ENCODE measurements around the gene HTRA3.
"Not testable (repeated sequence)": the region's sequence is repeated elsewhere in the genome, so short reads cannot be mapped to it uniquely, and the experiment has no call there.

Gene HTRA3

DNA sequence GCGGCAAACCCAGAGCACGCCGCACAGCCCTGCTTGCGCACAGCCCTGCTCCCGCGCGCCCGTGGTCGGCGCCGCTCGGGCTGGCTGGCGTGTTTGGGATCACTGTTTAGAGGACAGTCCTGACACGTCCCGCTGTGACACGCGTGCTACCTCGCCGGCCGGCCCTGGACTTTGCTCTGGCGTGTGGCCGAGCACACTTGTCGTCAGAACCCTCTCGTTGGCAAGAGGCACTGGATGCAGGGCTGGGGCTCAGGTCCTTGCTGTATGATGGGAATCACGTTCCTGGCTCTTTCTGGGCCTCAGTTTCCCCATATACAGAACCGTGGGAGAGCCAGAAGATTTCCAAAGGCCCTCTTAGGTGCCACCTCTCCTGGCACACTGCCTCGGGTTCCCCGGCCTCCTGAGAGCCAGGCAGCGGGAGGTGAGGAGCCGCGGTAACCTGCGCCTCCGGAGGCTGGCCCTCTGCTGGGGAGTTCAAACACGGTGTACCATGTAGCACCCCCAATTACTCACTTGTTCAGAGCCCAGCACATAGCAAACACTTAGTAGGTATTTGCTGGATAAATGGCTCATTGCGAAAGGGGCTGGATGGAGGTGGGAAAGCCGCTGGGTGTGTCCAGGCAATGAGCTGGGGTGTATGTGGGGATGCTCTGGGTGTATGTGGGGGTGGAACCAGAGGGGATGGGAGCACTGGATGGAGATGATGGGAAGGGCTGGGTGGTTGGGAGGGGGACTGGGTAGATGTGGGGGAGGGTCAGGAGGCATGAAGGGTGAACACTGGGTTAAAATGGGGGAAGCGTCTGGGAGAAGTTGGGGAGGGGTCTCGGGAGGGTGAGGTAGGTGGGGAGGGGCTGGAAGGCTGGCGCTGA lies 76.6 kb downstream of the HTRA3 start:
- DNase-seq, result no peak
- H3K27ac ChIP-seq, result no peak overlapping the region
- in situ Hi-C loops (cut with HindIII; ENCODE audit: low pct_ligation_motif_present, low sequenced_read_pairs), result no loop called here
- no peak overlapping the region for H3K4me3 ChIP-seq (ENCODE audit: low read depth, low read length)
- H3K36me3 ChIP-seq (replicated peaks), result no peaks in the 10 kb centered on the region
- TF ChIP-seq, protein P1, sequence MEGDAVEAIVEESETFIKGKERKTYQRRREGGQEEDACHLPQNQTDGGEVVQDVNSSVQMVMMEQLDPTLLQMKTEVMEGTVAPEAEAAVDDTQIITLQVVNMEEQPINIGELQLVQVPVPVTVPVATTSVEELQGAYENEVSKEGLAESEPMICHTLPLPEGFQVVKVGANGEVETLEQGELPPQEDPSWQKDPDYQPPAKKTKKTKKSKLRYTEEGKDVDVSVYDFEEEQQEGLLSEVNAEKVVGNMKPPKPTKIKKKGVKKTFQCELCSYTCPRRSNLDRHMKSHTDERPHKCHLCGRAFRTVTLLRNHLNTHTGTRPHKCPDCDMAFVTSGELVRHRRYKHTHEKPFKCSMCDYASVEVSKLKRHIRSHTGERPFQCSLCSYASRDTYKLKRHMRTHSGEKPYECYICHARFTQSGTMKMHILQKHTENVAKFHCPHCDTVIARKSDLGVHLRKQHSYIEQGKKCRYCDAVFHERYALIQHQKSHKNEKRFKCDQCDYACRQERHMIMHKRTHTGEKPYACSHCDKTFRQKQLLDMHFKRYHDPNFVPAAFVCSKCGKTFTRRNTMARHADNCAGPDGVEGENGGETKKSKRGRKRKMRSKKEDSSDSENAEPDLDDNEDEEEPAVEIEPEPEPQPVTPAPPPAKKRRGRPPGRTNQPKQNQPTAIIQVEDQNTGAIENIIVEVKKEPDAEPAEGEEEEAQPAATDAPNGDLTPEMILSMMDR (IDR thresholded peaks at IDR 0.05; ENCODE audit: low read depth, low read length, missing control alignments), result no peak
- H3K27me3 ChIP-seq (replicated peaks), result no peaks in the 10 kb centered on the region

DNA sequence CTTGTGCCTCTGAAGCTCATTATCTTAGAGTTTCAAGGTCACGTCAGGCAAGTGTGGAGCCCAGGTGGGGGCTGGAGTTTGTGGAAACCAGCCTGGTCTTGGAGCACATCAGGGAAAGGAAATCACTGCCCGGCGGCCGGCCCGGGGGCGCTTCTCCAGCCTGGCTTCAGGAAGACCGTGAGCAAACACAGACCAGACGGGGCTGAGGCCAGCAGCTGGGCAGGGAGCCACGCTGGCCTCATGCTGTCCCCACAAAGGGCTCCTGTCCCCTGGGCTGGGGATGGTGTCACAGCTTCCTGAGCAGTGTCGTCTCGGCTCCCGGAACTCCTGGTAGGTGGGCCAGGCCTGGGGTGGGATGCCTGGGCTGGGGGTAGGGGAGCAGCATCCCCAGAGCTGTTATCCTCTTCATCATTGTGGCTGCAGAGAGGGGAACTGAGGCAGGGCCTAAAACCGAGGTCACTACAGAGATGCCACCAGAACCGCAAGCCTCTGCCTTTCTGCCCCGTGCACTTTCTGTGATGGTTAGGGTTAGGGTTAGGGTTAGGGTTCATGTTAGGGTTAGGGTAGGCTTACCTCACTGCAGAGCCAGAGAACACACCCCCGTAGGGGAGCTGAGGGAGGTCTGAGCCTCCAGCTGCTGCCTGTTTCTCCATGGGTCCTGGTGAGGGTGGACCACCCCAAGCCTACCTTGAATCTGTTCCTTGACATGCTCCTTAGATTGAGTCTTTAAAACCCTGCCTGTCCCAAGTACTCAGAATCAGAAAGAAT lies 77.5 kb downstream of the HTRA3 start:
- Histone ChIP-seq H3K27ac (no peak overlapping the region), H3K36me3 (replicated peaks) (no peaks in the 10 kb centered on the region), H3K27me3 (replicated peaks) (no peaks in the 10 kb centered on the region), H3K4me3 (ENCODE audit: low read depth, low read length) (no peak overlapping the region)
- in situ Hi-C loops (cut with HindIII; ENCODE audit: low pct_ligation_motif_present, low sequenced_read_pairs), result no loop called here
- TF ChIP-seq, protein P1 (IDR thresholded peaks at IDR 0.05; ENCODE audit: low read depth, low read length, missing control alignments), result no peak
- DNase-seq, result no peak

DNA sequence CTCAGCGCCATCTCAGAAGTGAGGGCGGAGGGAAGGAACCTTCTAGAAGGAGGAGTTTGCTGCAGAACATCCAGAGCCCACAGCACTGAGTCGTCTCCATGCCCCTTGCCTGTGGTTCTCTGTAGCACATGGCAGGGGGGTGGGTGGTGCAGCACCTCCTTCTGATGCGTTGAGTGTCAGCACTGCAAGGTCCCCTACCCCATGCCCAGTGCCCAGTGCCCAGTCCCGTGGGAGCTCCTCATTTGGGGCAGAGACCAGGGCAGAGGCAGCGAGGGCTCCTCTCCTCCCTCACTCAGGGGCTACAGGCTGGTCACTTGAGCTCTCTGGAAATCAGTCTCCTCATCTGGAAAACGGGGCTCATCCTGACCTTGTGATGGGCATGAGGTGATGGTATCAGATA lies 78.1 kb downstream of the HTRA3 start:
- H3K27ac ChIP-seq, result no peak overlapping the region
- no peak for DNase-seq
- H3K4me3 ChIP-seq (ENCODE audit: low read depth, low read length), result no peak overlapping the region
- TF ChIP-seq, protein P1 (IDR thresholded peaks at IDR 0.05; ENCODE audit: low read depth, low read length, missing control alignments), result no peak
- no peaks in the 10 kb centered on the region for H3K36me3 ChIP-seq (replicated peaks)
- no peaks in the 10 kb centered on the region for H3K27me3 ChIP-seq (replicated peaks)
- in situ Hi-C loops (cut with HindIII; ENCODE audit: low pct_ligation_motif_present, low sequenced_read_pairs), result no loop called here

DNA sequence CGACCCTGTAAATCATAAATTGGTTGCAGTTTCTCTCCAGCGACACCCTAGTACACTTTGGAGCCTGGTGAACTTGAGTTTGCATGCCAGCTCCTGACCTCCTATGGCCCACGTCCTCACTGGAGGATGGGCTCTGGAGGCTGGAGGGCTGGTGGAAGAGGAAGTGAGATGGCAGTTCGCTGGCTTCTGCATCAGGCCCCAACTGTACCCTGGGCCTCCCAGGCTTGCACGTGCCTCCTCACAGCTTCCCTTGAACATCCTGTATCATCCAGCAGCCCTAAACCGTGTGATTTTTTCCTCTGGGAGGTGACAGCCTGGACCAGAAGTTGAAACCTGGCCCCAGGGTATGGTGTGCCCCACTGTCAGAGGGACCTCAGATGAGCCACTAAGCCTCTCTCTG lies 78.5 kb downstream of the HTRA3 start:
- no peaks in the 10 kb centered on the region for H3K36me3 ChIP-seq (replicated peaks)
- H3K27ac ChIP-seq, result no peak overlapping the region
- DNase-seq, result no peak
- H3K27me3 ChIP-seq (replicated peaks), result no peaks in the 10 kb centered on the region
- in situ Hi-C loops (cut with HindIII; ENCODE audit: low pct_ligation_motif_present, low sequenced_read_pairs), result no loop called here
- TF ChIP-seq, protein P1 (IDR thresholded peaks at IDR 0.05; ENCODE audit: low read depth, low read length, missing control alignments), result no peak
- no peak overlapping the region for H3K4me3 ChIP-seq (ENCODE audit: low read depth, low read length)

DNA sequence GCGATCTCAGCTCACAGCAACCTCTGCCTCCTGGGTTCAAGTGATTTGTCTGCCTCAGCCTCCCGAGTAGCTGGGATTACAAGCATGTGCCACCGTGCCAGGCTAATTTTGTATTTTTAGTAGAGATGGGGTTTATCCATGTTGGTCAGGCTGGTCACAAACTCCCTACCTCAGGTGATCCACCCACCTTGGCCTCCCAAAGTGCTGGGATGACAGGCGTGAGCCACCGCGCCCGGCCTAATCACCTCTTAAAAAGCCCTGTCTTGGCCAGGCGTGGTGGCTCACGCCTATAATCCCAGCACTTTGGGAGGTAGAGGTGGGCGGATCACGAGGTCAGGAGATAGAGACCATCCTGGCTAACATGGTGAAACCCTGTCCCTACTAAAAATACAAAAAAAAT lies 79.7 kb downstream of the HTRA3 start:
- H3K4me3 ChIP-seq (ENCODE audit: low read depth, low read length); H3K27me3 ChIP-seq (replicated peaks); in situ Hi-C loops (cut with HindIII; ENCODE audit: low pct_ligation_motif_present, low sequenced_read_pairs); H3K27ac ChIP-seq; DNase-seq; H3K36me3 ChIP-seq (replicated peaks): not testable (repeated sequence)

DNA sequence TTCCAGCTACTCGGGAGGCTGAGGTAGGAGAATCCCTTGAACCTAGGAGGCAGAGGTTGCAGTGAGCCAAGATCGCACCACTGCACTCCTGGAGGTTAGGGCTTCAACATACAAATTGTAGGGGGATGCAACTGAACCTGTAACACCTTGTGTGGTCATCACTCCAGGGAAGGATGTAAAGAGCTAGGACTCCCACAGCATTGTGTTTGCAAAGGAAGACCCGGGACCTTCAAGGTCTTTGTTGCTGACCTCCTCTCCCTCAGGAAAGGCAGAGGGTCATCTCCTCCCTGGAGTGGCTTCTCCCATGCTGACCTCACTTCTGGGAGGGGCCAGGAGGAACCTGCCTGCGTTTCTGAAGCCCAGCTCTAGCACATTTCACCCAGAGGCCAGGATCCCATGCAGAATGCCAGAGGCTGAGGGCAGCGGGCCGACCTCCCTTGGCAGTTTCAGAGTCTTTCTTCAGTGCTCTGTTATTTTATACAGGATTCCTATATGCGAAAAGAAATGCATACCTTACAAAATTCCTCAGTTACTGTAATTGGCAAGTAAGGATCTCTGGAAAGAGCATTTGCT lies 80.2 kb downstream of the HTRA3 start:
- TF ChIP-seq, protein P1 (IDR thresholded peaks at IDR 0.05; ENCODE audit: low read depth, low read length, missing control alignments), result no peak
- DNase-seq, result no peak

More for the DNA sequence above, 80.2 kb downstream of the HTRA3 start:
- Histone ChIP-seq H3K4me3 (ENCODE audit: low read depth, low read length) (no peak overlapping the region), H3K27me3 (replicated peaks) (no peaks in the 10 kb centered on the region), H3K36me3 (replicated peaks) (no peaks in the 10 kb centered on the region), H3K27ac (no peak overlapping the region)
- in situ Hi-C loops (cut with HindIII; ENCODE audit: low pct_ligation_motif_present, low sequenced_read_pairs), result no loop called here
